Esophagus squamous epithelium (tissue), 4 donors: ENCODE data around the gene RAB11FIP3.

Experiments
- CTCF ChIP-seq, 6 experiments: fragments of 450-650 bp in 4 of 6; fragments of 200-600 bp in 2 of 6; sonication (generic) in 2 of 6; IDR thresholded peaks; one replicate each; pipeline ENCODE4 v1.5.1; 2016 to 2019; ENCODE audit warnings: antibody characterized with exemption in 6 of 6, mild to moderate bottlenecking in 4 of 6, moderate library complexity in 4 of 6
- POLR2A ChIP-seq, 4 donors: fragments of 450-650 bp; IDR thresholded peaks; one replicate each; pipeline ENCODE4 v1.6.1; 2017; ENCODE audit warnings: antibody characterized with exemption in 4 of 4, mild to moderate bottlenecking in 4 of 4, moderate library complexity in 3 of 4

- TF ChIP-seq CTCF (IDR thresholded peaks at IDR 0.05) = no peak
- TF ChIP-seq POLR2A (IDR thresholded peaks at IDR 0.05) = no peak
Observed at GRCh38 chr16:427250-427649, 1.8 kb downstream of the RAB11FIP3 start.
